Measurements from ENCODE around the gene TMEM81.

The TMEM81 gene

GRCh38 chr1:205057808-205058575 lies 26.3 kb downstream of the TMEM81 start:
- DNase-seq: no peak

DNA sequence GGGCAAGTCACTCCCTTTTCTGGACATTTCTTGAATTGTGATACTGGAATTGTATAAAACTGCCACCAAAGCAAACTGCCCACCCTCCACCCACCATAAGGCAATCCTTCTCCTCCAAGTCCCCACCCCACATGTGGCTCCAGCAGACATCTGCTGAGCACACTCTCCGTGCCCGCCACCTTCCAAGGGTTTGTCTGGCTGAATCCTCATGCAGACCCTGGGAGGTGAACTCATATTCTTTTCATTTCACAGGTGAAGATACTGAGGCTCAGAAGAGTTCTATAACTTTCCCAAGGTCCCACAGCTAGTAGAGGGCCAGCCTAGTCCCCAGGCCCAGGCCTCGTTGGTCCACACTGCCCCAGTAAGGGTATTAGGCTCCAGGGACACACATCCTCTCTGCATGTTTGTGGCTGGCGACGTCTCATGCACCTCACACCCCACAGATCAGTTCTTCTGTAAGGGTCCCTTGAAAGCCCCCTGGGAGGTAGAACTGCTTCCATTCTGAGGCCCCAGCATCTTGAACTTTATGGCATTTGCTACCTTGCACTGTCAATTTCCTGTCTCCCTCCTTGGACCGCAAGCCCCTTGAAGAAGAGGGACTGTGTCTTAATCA lies 27.2 kb downstream of the TMEM81 start:
- no peak for DNase-seq

DNA sequence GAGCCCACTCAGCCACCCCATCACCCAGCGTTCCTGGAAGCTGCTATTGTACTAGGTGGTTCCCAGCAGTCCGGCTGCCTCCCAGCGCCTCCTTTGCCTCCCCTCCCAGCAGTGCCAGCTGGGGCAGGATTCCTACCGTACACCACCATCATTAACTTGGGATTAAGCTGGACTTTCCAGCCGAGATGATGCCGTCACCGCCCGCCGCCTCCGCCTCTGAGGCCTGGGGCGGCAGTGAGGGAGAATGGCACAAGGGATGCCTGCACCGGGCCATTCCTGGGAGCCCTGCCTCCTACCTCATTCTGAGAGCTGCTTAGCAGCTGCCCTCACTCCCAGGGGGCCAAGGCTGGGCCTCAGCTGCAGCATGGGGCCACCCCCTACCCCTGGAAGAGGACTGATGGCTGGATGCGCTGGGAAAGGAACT lies 28.1 kb downstream of the TMEM81 start:
- no peak for DNase-seq

DNA sequence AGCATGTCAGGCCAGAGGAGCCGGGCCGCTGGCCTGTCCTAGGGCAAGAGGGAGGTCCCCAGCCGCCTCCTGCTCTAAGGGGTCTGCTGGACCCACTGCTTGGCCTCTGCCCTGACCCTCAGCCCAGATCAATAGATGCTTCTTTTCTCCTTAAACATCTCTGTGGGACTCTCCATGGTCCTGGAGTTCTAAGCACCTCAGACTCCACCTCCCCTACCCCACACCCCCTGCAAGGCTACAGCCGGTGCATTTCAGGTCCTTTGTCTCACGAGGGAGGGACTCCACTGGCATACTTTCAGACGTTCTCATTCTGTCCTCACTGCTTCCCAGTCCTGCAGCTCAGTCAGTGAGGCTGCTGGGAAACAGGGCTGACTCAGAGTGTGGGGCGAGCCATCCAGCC lies 30.2 kb downstream of the TMEM81 start:
- no peak for DNase-seq

DNA sequence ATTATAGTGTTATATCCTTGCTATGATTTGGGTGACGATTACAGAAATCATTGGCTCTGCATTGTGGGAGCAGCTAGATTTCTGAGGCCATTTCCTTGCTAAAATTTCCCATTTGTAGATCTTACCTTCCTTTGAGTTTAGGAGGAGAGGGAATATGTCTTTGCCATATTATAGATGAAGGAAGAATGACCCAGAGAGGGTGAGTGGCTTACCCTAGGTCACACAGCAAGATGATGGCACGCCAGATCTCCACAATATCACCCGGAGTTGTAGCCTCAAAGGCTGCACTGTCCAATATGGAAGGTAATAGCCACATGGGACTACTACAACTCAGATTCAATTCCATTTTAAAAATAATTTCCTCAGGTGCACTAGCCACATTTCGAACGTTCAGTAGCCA lies 31.0 kb downstream of the TMEM81 start:
- DNase-seq: no peak

DNA sequence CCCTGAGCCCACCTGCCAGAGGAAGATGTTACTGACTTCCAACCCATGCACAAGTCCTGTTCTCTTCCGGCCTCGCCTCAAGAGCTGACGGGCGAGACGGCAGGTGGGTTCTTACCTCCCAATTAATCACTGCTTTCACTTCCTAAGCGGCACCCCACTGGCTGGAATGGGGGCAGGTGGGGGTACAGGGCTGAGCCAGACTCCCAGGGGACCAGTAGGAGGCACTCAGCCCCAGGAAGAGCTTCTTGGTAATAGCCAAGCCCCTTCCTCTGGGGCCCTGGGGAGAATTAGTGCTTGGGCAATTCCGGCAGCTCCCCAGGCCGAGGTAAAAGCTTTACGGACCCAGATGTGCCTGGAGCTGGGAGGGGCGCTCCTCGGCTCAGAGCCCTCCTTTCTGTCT lies 31.6 kb downstream of the TMEM81 start:
- no peak for DNase-seq

DNA sequence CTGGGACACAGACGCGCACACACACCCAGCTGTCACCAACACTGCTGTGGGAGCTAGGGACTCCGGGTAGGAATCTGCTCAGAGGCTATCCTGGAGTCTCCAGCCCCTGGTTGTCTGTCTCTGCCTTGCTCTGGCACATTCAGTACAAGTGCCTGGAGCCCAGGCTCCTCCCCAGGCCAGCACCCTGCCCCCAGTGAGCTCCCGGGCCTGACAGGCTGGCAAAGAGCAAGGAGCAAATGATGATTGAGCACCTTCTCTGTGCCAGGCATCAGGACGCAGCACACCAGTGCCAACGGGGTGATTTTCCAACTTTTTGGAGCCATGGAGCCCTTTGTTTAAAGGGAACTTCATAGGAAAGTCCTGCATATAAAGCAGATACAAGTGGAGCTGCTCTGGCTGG lies 34.8 kb downstream of the TMEM81 start:
- no peak for DNase-seq

GRCh38 chr1:205048382-205048781 lies 35.9 kb downstream of the TMEM81 start:
- no peak for DNase-seq

DNA sequence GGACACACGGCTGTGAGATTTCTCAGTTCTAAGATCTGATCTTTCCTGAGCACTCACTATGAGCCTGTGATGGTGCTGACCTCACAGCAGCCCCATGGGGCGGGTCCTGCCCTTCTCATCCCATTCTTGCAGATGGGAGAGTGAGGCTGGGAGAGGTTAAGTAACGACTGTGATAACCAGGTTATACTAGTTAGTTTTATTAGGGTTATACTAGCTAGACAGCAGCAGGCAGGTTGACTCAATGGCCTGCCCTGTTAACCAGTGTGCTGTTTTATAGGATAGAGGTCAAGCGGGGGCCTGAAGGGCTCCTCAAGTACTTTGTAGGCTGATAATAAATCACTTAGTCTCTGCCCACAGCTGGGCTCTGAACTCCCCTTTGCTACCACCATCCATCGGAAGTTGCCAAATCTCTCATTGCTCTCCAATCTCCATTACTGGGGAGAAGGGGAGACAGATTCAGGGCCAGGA lies 36.5 kb downstream of the TMEM81 start:
- no peak for DNase-seq

- no peak for DNase-seq
These were observed 37.4 kb downstream of the TMEM81 start for GRCh38 chr1:205046870-205047269.

DNA sequence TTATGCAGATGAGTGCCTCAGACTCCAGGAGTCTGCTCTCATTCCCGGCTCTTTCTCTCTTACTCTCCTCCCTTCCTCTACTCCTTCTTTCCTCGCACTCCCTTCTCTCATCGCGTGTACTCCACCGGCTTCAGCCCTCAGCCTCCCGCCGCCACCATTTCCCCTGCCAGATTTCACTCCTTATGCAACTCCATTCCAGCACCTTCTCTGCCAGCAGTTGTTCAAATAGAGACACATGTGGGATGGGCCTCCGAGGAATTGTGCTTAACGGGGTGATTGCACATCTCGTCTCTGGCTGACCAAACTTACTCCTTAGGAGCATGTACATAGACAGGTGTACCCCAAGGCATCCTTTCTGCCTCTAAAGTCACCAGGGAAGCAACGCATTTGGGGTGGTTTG lies 39.1 kb downstream of the TMEM81 start:
- DNase-seq: no peak

- DNase-seq: no peak
These were observed 39.5 kb downstream of the TMEM81 start for GRCh38 chr1:205044741-205045140.

DNA sequence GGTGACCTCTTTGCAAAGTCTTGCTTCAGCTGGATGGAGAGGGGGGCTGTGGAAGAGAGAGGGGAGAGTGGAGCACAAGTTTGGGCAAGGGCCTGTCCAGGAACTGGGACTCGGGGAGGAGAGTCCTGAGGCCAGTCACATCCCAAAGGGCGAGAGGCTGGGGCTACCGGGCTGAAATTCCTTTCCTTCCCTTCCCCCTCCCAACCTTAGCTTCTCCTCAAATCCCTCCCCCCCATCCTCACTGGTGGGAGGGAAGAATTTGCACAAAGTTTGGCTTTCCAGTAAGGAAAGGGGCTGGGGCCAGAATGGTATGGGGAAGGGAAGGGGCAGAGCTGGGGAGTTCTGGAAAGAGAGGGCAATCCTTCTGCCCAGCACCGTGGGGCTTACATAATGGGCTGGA lies 40.4 kb downstream of the TMEM81 start:
- no peak for DNase-seq

DNA sequence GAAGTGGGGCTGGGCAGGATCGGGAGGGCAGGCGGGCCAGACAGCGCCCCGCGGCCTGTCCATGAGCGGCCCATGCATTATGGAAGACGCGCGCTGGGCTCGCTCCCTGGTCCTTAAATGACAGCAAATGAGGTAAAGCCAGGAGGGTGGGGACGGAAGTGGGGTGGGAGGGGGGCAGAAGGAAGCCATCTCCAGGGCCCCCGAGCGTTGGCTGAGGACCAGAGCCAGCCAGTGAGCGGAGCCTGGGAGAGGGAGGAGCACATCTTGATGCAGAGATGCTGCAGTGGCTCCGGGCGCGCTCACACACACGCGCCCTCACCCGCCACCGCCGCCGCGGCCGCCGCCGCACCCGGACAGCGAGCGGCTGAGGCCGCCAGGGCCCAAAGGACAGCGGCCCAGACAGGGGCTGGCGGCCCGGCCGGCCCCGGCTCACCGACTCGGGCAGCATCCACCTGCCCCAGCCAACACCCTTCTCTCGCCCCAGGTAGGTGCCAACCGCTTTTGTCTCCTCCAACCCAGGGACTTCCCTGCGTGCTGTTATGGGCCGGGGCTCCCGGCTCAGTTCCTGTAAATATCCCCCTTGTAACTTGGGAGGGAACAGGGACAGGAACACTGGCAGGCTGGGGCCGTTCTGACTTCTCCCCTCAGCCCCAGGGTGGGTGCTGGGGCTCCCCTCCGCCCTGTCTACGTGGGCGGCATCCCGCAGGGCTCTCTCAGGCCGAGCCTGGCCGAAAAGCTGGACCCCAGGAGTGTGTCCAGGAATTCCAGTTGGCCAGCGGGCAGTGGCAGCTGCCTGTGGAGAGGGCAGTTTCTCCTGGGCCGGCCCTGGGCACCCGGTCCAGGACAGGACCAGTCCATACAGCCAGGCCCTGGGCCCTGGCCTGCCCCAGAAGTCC lies 41.1 kb downstream of the TMEM81 start, which contains the start of gene CNTN2:
CNTN2 (plus strand) TSS at position 302 of the 896 bp plus-strand sequence. CDS start 9,974 bp downstream, outside the sequence.
- no peak for DNase-seq

GRCh38 chr1:205041998-205042910 lies 42.0 kb downstream of the TMEM81 start:
- DNase-seq: no peak

- DNase-seq: no peak
These were observed 43.1 kb downstream of the TMEM81 start for GRCh38 chr1:205041001-205041715.

GRCh38 chr1:205038132-205038786 lies 46.0 kb downstream of the TMEM81 start:
- DNase-seq: no peak

- no peak for DNase-seq
These were observed 46.7 kb downstream of the TMEM81 start for GRCh38 chr1:205037539-205037938.
